Astrocyte (in vitro differentiated cells and primary cell): Measurements from ENCODE around the gene SNAPC1. TPM values are rescaled to one million over a fixed set of nuclear protein-coding genes. Genes with fewer than 3 reads are reported as not detected.

Experiments
- DNase-seq: peaks from one replicate; pipeline ENCODE4 v3.0.0-alpha.2; 2010; ENCODE audit warnings: low read depth
- FAIRE-seq: peaks from 2 replicates; lab custom pipeline; 2011; peaks lifted over from hg19 to GRCh38; lab: Jason Lieb, UNC
- H2AFZ ChIP-seq: 2 replicates; pipeline ENCODE4 v1.6.0; 2012; ENCODE audit warnings: low read depth, low read length, inconsistent platforms
- H3K27ac ChIP-seq: 2 replicates; pipeline ENCODE4 v1.5.1; 2011; ENCODE audit warnings: low read depth, low read length, inconsistent platforms
- H3K27me3 ChIP-seq: 2 replicates; pipeline ENCODE4 v1.6.0; 2011; ENCODE audit warnings: low read length, inconsistent platforms; ENCODE audit not compliant: insufficient read depth
- H3K36me3 ChIP-seq: 2 replicates; pipeline ENCODE4 v1.5.1; 2011; ENCODE audit warnings: low read length, inconsistent platforms; ENCODE audit not compliant: insufficient read depth
- H3K4me1 ChIP-seq: 2 replicates; pipeline ENCODE4 v1.5.1; 2011; ENCODE audit warnings: low read length, inconsistent platforms; ENCODE audit not compliant: insufficient read depth
- H3K4me2 ChIP-seq: 2 replicates; pipeline ENCODE4 v1.6.0; 2012; ENCODE audit warnings: low read length, inconsistent platforms
- H3K4me3 ChIP-seq: 2 replicates; pipeline ENCODE4 v1.5.1; 2011; ENCODE audit warnings: low read depth, mild to moderate bottlenecking, low read length, inconsistent platforms; ENCODE audit not compliant: insufficient read depth
- H3K79me2 ChIP-seq: 2 replicates; pipeline ENCODE4 v1.6.0; 2012; ENCODE audit warnings: mild to moderate bottlenecking, low read length, inconsistent platforms; ENCODE audit not compliant: insufficient read depth
- H3K9ac ChIP-seq: 2 replicates; pipeline ENCODE4 v1.6.0; 2012; ENCODE audit warnings: mild to moderate bottlenecking, low read length, inconsistent platforms
- H3K9me3 ChIP-seq: 2 replicates; pipeline ENCODE4 v1.5.1; 2012; ENCODE audit warnings: low read depth, mild to moderate bottlenecking, low read length, inconsistent platforms; ENCODE audit not compliant: insufficient read depth
- H4K20me1 ChIP-seq: 2 replicates; pipeline ENCODE4 v1.6.0; 2012; ENCODE audit warnings: low read length, inconsistent platforms; ENCODE audit not compliant: insufficient read depth
- H3K27ac Mint-ChIP-seq: one replicate; pipeline ENCODE4 v1.8.0; 2021; ENCODE audit warnings: mild to moderate bottlenecking, mixed read lengths; ENCODE audit not compliant: unreplicated experiment
- H3K27me3 Mint-ChIP-seq: one replicate; pipeline ENCODE4 v1.8.0; 2021; ENCODE audit warnings: low read depth, mixed read lengths; ENCODE audit not compliant: unreplicated experiment
- H3K36me3 Mint-ChIP-seq: one replicate; pipeline ENCODE4 v1.8.0; 2021; ENCODE audit warnings: low read depth, mixed read lengths; ENCODE audit not compliant: unreplicated experiment
- H3K4me1 Mint-ChIP-seq: one replicate; pipeline ENCODE4 v1.8.0; 2021; ENCODE audit warnings: low read depth, mixed read lengths; ENCODE audit not compliant: unreplicated experiment
- H3K4me3 Mint-ChIP-seq: one replicate; pipeline ENCODE4 v1.8.0; 2021; ENCODE audit warnings: mild to moderate bottlenecking, moderate library complexity, mixed read lengths; ENCODE audit not compliant: unreplicated experiment
- H3K9me3 Mint-ChIP-seq: one replicate; pipeline ENCODE4 v1.8.0; 2021; ENCODE audit warnings: mild to moderate bottlenecking, mixed read lengths; ENCODE audit not compliant: unreplicated experiment
- EZH2 ChIP-seq: IDR thresholded peaks from 2 replicates; pipeline ENCODE4 v1.6.1; 2012; ENCODE audit warnings: mild to moderate bottlenecking, low read length, inconsistent platforms; ENCODE audit not compliant: insufficient read depth
- total RNA-seq: library from RNA; stranded (reverse); gene quantifications from 2 replicates; pipeline ENCODE4 v1.2.1, GENCODE V29; 2021
- TF ChIP-seq, protein P1 (sequence below): IDR thresholded peaks from 2 replicates; pipeline ENCODE4 v1.5.1; 2011; ENCODE audit warnings: low read depth, mild to moderate bottlenecking, inconsistent platforms, low read length, moderate library complexity; ENCODE audit not compliant: insufficient read depth

Gene SNAPC1
- total RNA-seq, 1 donor from 2014 or later = 14.1 TPM

- FAIRE-seq (no peak), DNase-seq (peak; percentile 37)
- Histone ChIP-seq H2AFZ (no peak overlapping the region), H3K27me3 (no peaks in the 10 kb centered on the region), H3K4me3 (peak overlapping the region; percentile 30), H4K20me1 (peaks cover 15% of the 10 kb centered on the region), H3K36me3 (peaks cover 36% of the 10 kb centered on the region), H3K9me3 (no peaks in the 10 kb centered on the region), H3K27ac (peak overlapping the region; percentile 23), H3K4me2 (peak overlapping the region; percentile 76), H3K79me2 (peaks cover 12% of the 10 kb centered on the region), H3K4me1 (peaks cover 3% of the 10 kb centered on the region), H3K9ac (peak overlapping the region; percentile 33)
- H3K9me3 Mint-ChIP-seq = no peaks in the 10 kb centered on the region
- H3K27ac Mint-ChIP-seq = peak overlapping the region; percentile 81
- H3K4me1 Mint-ChIP-seq = peaks cover 45% of the 10 kb centered on the region
- H3K36me3 Mint-ChIP-seq = peaks cover 19% of the 10 kb centered on the region
- no peaks in the 10 kb centered on the region for H3K27me3 Mint-ChIP-seq
- peak overlapping the region; percentile 84 for H3K4me3 Mint-ChIP-seq
- TF ChIP-seq, protein P1, sequence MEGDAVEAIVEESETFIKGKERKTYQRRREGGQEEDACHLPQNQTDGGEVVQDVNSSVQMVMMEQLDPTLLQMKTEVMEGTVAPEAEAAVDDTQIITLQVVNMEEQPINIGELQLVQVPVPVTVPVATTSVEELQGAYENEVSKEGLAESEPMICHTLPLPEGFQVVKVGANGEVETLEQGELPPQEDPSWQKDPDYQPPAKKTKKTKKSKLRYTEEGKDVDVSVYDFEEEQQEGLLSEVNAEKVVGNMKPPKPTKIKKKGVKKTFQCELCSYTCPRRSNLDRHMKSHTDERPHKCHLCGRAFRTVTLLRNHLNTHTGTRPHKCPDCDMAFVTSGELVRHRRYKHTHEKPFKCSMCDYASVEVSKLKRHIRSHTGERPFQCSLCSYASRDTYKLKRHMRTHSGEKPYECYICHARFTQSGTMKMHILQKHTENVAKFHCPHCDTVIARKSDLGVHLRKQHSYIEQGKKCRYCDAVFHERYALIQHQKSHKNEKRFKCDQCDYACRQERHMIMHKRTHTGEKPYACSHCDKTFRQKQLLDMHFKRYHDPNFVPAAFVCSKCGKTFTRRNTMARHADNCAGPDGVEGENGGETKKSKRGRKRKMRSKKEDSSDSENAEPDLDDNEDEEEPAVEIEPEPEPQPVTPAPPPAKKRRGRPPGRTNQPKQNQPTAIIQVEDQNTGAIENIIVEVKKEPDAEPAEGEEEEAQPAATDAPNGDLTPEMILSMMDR = no peak
- no peak for TF ChIP-seq EZH2
Observed at GRCh38 chr14:61750708-61751474, 11.3 kb upstream of the SNAPC1 start.

- H3K27ac ChIP-seq = peak overlapping the region; percentile 23
- peak overlapping the region; percentile 76 for H3K4me2 ChIP-seq
- TF ChIP-seq EZH2 = no peak
- TF ChIP-seq, protein P1 = no peak
- H3K79me2 ChIP-seq = peaks cover 11% of the 10 kb centered on the region
- Mint-ChIP-seq H3K4me3 (peak overlapping the region; percentile 51), H3K4me1 (peaks cover 45% of the 10 kb centered on the region), H3K36me3 (peaks cover 13% of the 10 kb centered on the region), H3K27me3 (no peaks in the 10 kb centered on the region), H3K9me3 (no peaks in the 10 kb centered on the region), H3K27ac (peak overlapping the region; percentile 13)
- peak overlapping the region; percentile 33 for H3K9ac ChIP-seq
- no peak overlapping the region for H2AFZ ChIP-seq
- peaks cover 3% of the 10 kb centered on the region for H3K4me1 ChIP-seq
- DNase-seq = no peak
- no peaks in the 10 kb centered on the region for H3K9me3 ChIP-seq
- no peaks in the 10 kb centered on the region for H3K27me3 ChIP-seq
- H3K4me3 ChIP-seq = no peak overlapping the region
- peaks cover 31% of the 10 kb centered on the region for H3K36me3 ChIP-seq
- H4K20me1 ChIP-seq = peaks cover 12% of the 10 kb centered on the region
- FAIRE-seq = no peak
Observed at GRCh38 chr14:61751475-61751989, 10.7 kb upstream of the SNAPC1 start.

DNA sequence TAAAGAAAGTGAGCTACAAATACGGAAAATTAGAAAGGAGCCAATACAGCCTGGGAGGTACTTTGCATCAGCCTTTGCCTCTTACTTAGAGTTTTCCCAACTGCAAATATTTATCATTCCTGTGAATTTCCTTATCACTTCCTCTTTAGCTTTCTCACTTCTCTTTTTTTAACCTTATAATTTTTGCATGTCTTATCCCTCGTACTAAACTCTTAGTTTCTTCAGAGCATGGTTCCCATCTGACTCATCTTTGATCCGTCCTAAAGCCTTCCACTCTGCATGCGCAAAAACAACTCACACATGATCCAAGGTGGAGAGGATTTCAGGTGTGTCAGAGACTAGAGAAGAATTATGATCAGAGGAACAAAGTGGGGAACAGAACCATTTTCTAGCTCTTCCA lies 9.6 kb upstream of the SNAPC1 start:
- Histone ChIP-seq H3K4me3 (no peak overlapping the region), H4K20me1 (peaks cover 4% of the 10 kb centered on the region), H3K9ac (no peak overlapping the region), H2AFZ (no peak overlapping the region), H3K9me3 (no peaks in the 10 kb centered on the region), H3K4me1 (peaks cover 3% of the 10 kb centered on the region), H3K79me2 (peaks cover 6% of the 10 kb centered on the region), H3K27ac (no peak overlapping the region), H3K36me3 (peaks cover 21% of the 10 kb centered on the region), H3K4me2 (no peak overlapping the region), H3K27me3 (no peaks in the 10 kb centered on the region)
- FAIRE-seq (peak; percentile 20), DNase-seq (peak; percentile 30)
- H3K9me3 Mint-ChIP-seq = no peaks in the 10 kb centered on the region
- no peaks in the 10 kb centered on the region for H3K27me3 Mint-ChIP-seq
- H3K4me1 Mint-ChIP-seq = peaks cover 46% of the 10 kb centered on the region
- H3K36me3 Mint-ChIP-seq = peaks cover 8% of the 10 kb centered on the region
- no peak overlapping the region for H3K27ac Mint-ChIP-seq
- TF ChIP-seq EZH2 = no peak
- TF ChIP-seq, protein P1 = no peak
- H3K4me3 Mint-ChIP-seq = no peak overlapping the region
